Kidney capillary endothelial cell (primary cell): ENCODE data around the gene SYCE1.
"Not testable (repeated sequence)": the region's sequence is repeated elsewhere in the genome, so short reads cannot be mapped to it uniquely, and the experiment has no call there.

ENCODE experiments used
- DNase-seq: peaks from one replicate; pipeline ENCODE4 v3.0.0-alpha.2; 2018; ENCODE audit warnings: low spot score

SYCE1 gene

GRCh38 chr10:133565441-133566294, at the start of gene SYCE1:
Gene SYCE1 (minus strand): TSS chr10:133565583. CDS start chr10:133565529, 54 bp downstream.
- no peak for DNase-seq

GRCh38 chr10:133614830-133615580, 49.6 kb upstream of the SYCE1 start:
- no peak for DNase-seq

- no peak for DNase-seq
Observed at GRCh38 chr10:133613699-133614098, 48.3 kb upstream of the SYCE1 start.

- DNase-seq: no peak
Observed at GRCh38 chr10:133611079-133611478, 45.7 kb upstream of the SYCE1 start.

- DNase-seq: peak; percentile 2
Observed at GRCh38 chr10:133608855-133609254, 43.5 kb upstream of the SYCE1 start.

GRCh38 chr10:133603434-133603833, 38.1 kb upstream of the SYCE1 start:
- DNase-seq: not testable (repeated sequence)

- DNase-seq: no peak
Observed at GRCh38 chr10:133600657-133601056, 35.3 kb upstream of the SYCE1 start.

GRCh38 chr10:133599869-133600268, 34.5 kb upstream of the SYCE1 start:
- not testable (repeated sequence) for DNase-seq

GRCh38 chr10:133592716-133593115, 27.3 kb upstream of the SYCE1 start:
- DNase-seq: no peak

- DNase-seq: no peak
Observed at GRCh38 chr10:133590970-133591359, 25.6 kb upstream of the SYCE1 start.

- no peak for DNase-seq
Observed at GRCh38 chr10:133590226-133590969, 25.0 kb upstream of the SYCE1 start.

GRCh38 chr10:133577037-133577436, 11.7 kb upstream of the SYCE1 start:
- DNase-seq: not testable (repeated sequence)

GRCh38 chr10:133573460-133573859, 8.1 kb upstream of the SYCE1 start:
- not testable (repeated sequence) for DNase-seq

GRCh38 chr10:133572055-133572454, 6.7 kb upstream of the SYCE1 start:
- DNase-seq: not testable (repeated sequence)

- not testable (repeated sequence) for DNase-seq
Observed at GRCh38 chr10:133569801-133570200, 4.4 kb upstream of the SYCE1 start.

- not testable (repeated sequence) for DNase-seq
Observed at GRCh38 chr10:133568831-133569527, 3.6 kb upstream of the SYCE1 start.

GRCh38 chr10:133568287-133568614, 2.9 kb upstream of the SYCE1 start:
- DNase-seq: no peak

GRCh38 chr10:133567609-133568286, 2.4 kb upstream of the SYCE1 start:
- no peak for DNase-seq

GRCh38 chr10:133567119-133567518, 1.7 kb upstream of the SYCE1 start:
- no peak for DNase-seq

GRCh38 chr10:133564816-133565215, 567 bp downstream of the SYCE1 start:
- no peak for DNase-seq

GRCh38 chr10:133559216-133559615, 6.2 kb downstream of the SYCE1 start:
- no peak for DNase-seq
